H1 (cell line): Measurements from ENCODE around the gene KCTD10. TPM values are rescaled to one million over a fixed set of nuclear protein-coding genes. Genes with fewer than 3 reads are reported as not detected.

Source experiments
- CTCF ChIA-PET: fragments of 300-600 bp; sonication (Branson Sonifier 250); formaldehyde crosslinking; loops from one replicate; lab custom pipeline; 2021; ENCODE audit not compliant: partially characterized antibody; lab: Charles Lee
- POLR2A ChIA-PET: fragments of 300-600 bp; sonication (Branson Sonifier 250); formaldehyde crosslinking; loops from one replicate; lab custom pipeline; 2021; ENCODE audit warnings: inconsistent platforms; ENCODE audit not compliant: partially characterized antibody; lab: Charles Lee
- DNase-seq, 2 experiments: peaks; one replicate each; pipeline versions ENCODE4 v3.0.0 to v3.0.0-alpha.2; 2010 to 2022; ENCODE audit warnings: low spot score in 2 of 2, low read depth in 1 of 2, mixed read lengths in 1 of 2
- FAIRE-seq: peaks from 2 replicates; lab custom pipeline; 2011; peaks lifted over from hg19 to GRCh38; lab: Jason Lieb, UNC
- H2AFZ ChIP-seq: 2 replicates; pipeline ENCODE4 v1.8.1; 2012; ENCODE audit warnings: low read length, inconsistent platforms
- H2AK5ac ChIP-seq: 2 replicates; pipeline ENCODE4 v1.6.1; 2013; ENCODE audit warnings: low read depth, low read length
- H2BK120ac ChIP-seq: replicated peaks from 2 replicates; pipeline ENCODE3; 2013; ENCODE audit warnings: low read depth, low read length, inconsistent platforms
- H2BK12ac ChIP-seq: 2 replicates; pipeline ENCODE4 v1.6.1; 2013; ENCODE audit warnings: low read depth, low read length
- H2BK15ac ChIP-seq: 2 replicates; pipeline ENCODE4 v1.6.1; 2013; ENCODE audit warnings: low read length
- H2BK20ac ChIP-seq: 2 replicates; pipeline ENCODE4 v1.6.1; 2013; ENCODE audit warnings: low read length
- H2BK5ac ChIP-seq: 2 replicates; pipeline ENCODE4 v1.6.1; 2013; ENCODE audit warnings: low read depth, low read length
- H3K14ac ChIP-seq: 2 replicates; pipeline ENCODE4 v1.6.1; 2013; ENCODE audit warnings: inconsistent platforms; ENCODE audit not compliant: insufficient read length
- H3K18ac ChIP-seq: 2 replicates; pipeline ENCODE4 v1.6.1; 2013; ENCODE audit warnings: low read length; ENCODE audit errors: extremely low read depth
- H3K23ac ChIP-seq: 2 replicates; pipeline ENCODE4 v1.6.1; 2013; ENCODE audit warnings: inconsistent platforms; ENCODE audit not compliant: insufficient read length
- H3K23me2 ChIP-seq: 2 replicates; pipeline ENCODE4 v1.6.1; 2013; ENCODE audit warnings: low read depth, low read length
- H3K27ac ChIP-seq: 2 replicates; pipeline ENCODE4 v1.6.1; 2011; ENCODE audit warnings: low read depth, low read length, inconsistent platforms
- H3K27me3 ChIP-seq, 4 experiments: replicated peaks in 1 of 4; 1 replicate in 1 of 4; 2 replicates in 3 of 4; pipeline versions ENCODE4 v1.6.1 to v1.8.1; 2011 to 2013; ENCODE audit warnings: low read length in 3 of 4, mild to moderate bottlenecking in 3 of 4, inconsistent platforms in 2 of 4, mixed read lengths in 2 of 4, moderate library complexity in 1 of 4; ENCODE audit not compliant: control insufficient read depth in 3 of 4, insufficient read depth in 3 of 4; ENCODE audit errors: extremely low read depth in 1 of 4
- H3K36me3 ChIP-seq, 4 experiments: 2 replicates each; pipeline versions ENCODE4 v1.6.1 to v1.8.1; 2011 to 2013; ENCODE audit warnings: mild to moderate bottlenecking in 4 of 4, low read length in 3 of 4, moderate library complexity in 2 of 4, control low read depth in 1 of 4, inconsistent platforms in 1 of 4; ENCODE audit not compliant: insufficient read depth in 4 of 4, control insufficient read depth in 2 of 4
- H3K4ac ChIP-seq: replicated peaks from 2 replicates; pipeline ENCODE3; 2013; ENCODE audit warnings: low read length, low read depth, mixed read lengths, inconsistent platforms; ENCODE audit not compliant: insufficient read length
- H3K4me1 ChIP-seq, 4 experiments: replicated peaks in 1 of 4; 1 replicate in 1 of 4; 2 replicates in 3 of 4; pipeline versions ENCODE4 v1.6.1 to v1.8.1; 2011 to 2013; ENCODE audit warnings: low read length in 3 of 4, inconsistent platforms in 2 of 4, mixed read lengths in 1 of 4; ENCODE audit not compliant: insufficient read depth in 4 of 4, control insufficient read depth in 3 of 4
- H3K4me2 ChIP-seq, 2 experiments: 2 replicates each; pipeline versions ENCODE4 v1.6.1 to v1.8.1; 2011 to 2013; ENCODE audit warnings: low read depth in 2 of 2, low read length in 2 of 2, control low read depth in 1 of 2, inconsistent platforms in 1 of 2, mild to moderate bottlenecking in 1 of 2; ENCODE audit not compliant: insufficient read depth in 1 of 2
- H3K4me3 ChIP-seq, 4 experiments: fragments of 200-600, 300-600 bp in 1 of 4; sonication (generic), shearing (Covaris generic), sonication (Bioruptor Twin) in 1 of 4; 2 replicates each; pipeline versions ENCODE4 v1.5.1 to v1.8.1; 2011 to 2016; ENCODE audit warnings: low read length in 4 of 4, low read depth in 3 of 4, control low read depth in 2 of 4, inconsistent platforms in 2 of 4, mild to moderate bottlenecking in 2 of 4, mixed read lengths in 1 of 4, moderate library complexity in 1 of 4; ENCODE audit not compliant: insufficient read depth in 2 of 4; ENCODE audit errors: extremely low read depth in 1 of 4
- H3K56ac ChIP-seq: replicated peaks from 2 replicates; pipeline ENCODE3; 2013; ENCODE audit warnings: low read depth, mild to moderate bottlenecking, mixed read lengths, low read length, inconsistent platforms; ENCODE audit not compliant: insufficient read length
- H3K79me1 ChIP-seq: 2 replicates; pipeline ENCODE4 v1.6.1; 2013; ENCODE audit warnings: low read depth, low read length, control low read depth
- H3K79me2 ChIP-seq, 2 experiments: 2 replicates each; pipeline versions ENCODE4 v1.6.1 to v1.8.1; 2012 to 2013; ENCODE audit warnings: low read length in 2 of 2, mild to moderate bottlenecking in 2 of 2, inconsistent platforms in 1 of 2; ENCODE audit not compliant: insufficient read depth in 2 of 2, control insufficient read depth in 1 of 2
- H3K9ac ChIP-seq, 4 experiments: replicated peaks in 1 of 4; 1 replicate in 1 of 4; 2 replicates in 3 of 4; pipeline versions ENCODE4 v1.6.1 to v1.8.1; 2011 to 2013; ENCODE audit warnings: low read depth in 3 of 4, low read length in 3 of 4, control low read depth in 2 of 4, mild to moderate bottlenecking in 2 of 4, moderate library complexity in 2 of 4, inconsistent platforms in 1 of 4; ENCODE audit errors: extremely low read depth in 1 of 4
- H3K9me3 ChIP-seq, 2 experiments: 2 replicates each; pipeline versions ENCODE4 v1.6.1 to v1.8.1; 2012 to 2013; ENCODE audit warnings: mild to moderate bottlenecking in 2 of 2, moderate library complexity in 2 of 2, control low read depth in 1 of 2, inconsistent platforms in 1 of 2, low read depth in 1 of 2, low read length in 1 of 2, mixed read lengths in 1 of 2; ENCODE audit not compliant: insufficient read depth in 2 of 2
- H4K20me1 ChIP-seq, 2 experiments: replicated peaks in 1 of 2; 2 replicates each; pipeline versions ENCODE3 to v1.8.1; 2011 to 2013; ENCODE audit warnings: inconsistent platforms in 2 of 2, low read length in 2 of 2, mild to moderate bottlenecking in 1 of 2; ENCODE audit not compliant: insufficient read depth in 2 of 2, control insufficient read depth in 1 of 2
- H4K5ac ChIP-seq: 2 replicates; pipeline ENCODE4 v1.6.1; 2013; ENCODE audit warnings: low read length, low read depth, mixed read lengths, inconsistent platforms; ENCODE audit not compliant: insufficient read length
- H4K8ac ChIP-seq: 2 replicates; pipeline ENCODE4 v1.8.0; 2013; ENCODE audit warnings: mild to moderate bottlenecking, moderate library complexity, low read length, inconsistent platforms; ENCODE audit not compliant: insufficient read depth; ENCODE audit errors: extremely low read depth
- H4K91ac ChIP-seq: replicated peaks from 2 replicates; pipeline ENCODE3; 2013; ENCODE audit warnings: low read length, mixed read lengths, inconsistent platforms; ENCODE audit not compliant: insufficient read length
- ASH2L ChIP-seq: fragments of 200-600, 300-600 bp; sonication (generic); IDR thresholded peaks from one replicate; pipeline ENCODE4 v1.7.1; 2017; ENCODE audit warnings: low read length
- BCL11A ChIP-seq, 2 experiments: IDR thresholded peaks; one replicate each; pipeline ENCODE4 v1.6.1; 2011; ENCODE audit warnings: low read depth in 2 of 2, low read length in 2 of 2, mild to moderate bottlenecking in 2 of 2
- FOSL1 ChIP-seq: IDR thresholded peaks from 2 replicates; pipeline ENCODE4 v1.6.1; 2011; ENCODE audit warnings: mild to moderate bottlenecking, low read depth, low read length, moderate library complexity; ENCODE audit not compliant: insufficient read depth
- HDAC2 ChIP-seq, 2 experiments: fragments of 300-600 bp in 1 of 2; sonication (generic) in 1 of 2; IDR thresholded peaks; 2 replicates each; pipeline ENCODE4 v1.6.1; 2011 to 2012; ENCODE audit warnings: low read depth in 2 of 2, low read length in 2 of 2, mild to moderate bottlenecking in 2 of 2, moderate library complexity in 2 of 2, borderline replicate concordance in 1 of 2, inconsistent platforms in 1 of 2
- RAD21 ChIP-seq, 2 experiments: IDR thresholded peaks in 1 of 2; conservative IDR thresholded peaks in 1 of 2; 2 replicates each; pipeline ENCODE4 v1.6.1; 2011; ENCODE audit warnings: low read depth in 2 of 2, low read length in 2 of 2, improper control_type of control experiment in 1 of 2, inconsistent platforms in 1 of 2, mild to moderate bottlenecking in 1 of 2, moderate library complexity in 1 of 2
- RNF2 ChIP-seq: fragments of 200-900, 300-1000 bp; sonication (generic); IDR thresholded peaks from 2 replicates; pipeline ENCODE4 v1.7.1; 2016; ENCODE audit warnings: borderline replicate concordance, low read depth, mild to moderate bottlenecking, antibody characterized with exemption, low read length; ENCODE audit not compliant: poor library complexity, severe bottlenecking; ENCODE audit errors: missing control alignments
- SAP30 ChIP-seq: fragments of 300-600 bp; sonication (generic); IDR thresholded peaks from 2 replicates; pipeline ENCODE4 v1.7.1; 2012; ENCODE audit warnings: low read length, moderate library complexity, mild to moderate bottlenecking, inconsistent platforms; ENCODE audit not compliant: insufficient read depth, insufficient replicate concordance
- SUZ12 ChIP-seq: fragments of 200-600 bp; sonication (generic); IDR thresholded peaks from 2 replicates; pipeline ENCODE4 v1.6.1; 2012; ENCODE audit warnings: mild to moderate bottlenecking, inconsistent platforms, low read length, moderate library complexity, mixed read lengths
- TBP ChIP-seq: IDR thresholded peaks from 2 replicates; pipeline ENCODE4 v1.6.1; 2011; ENCODE audit warnings: low read depth, low read length, improper control_type of control experiment
- WGBS, 2 experiments: shearing (Covaris generic) in 1 of 2; methylation state at CpG; one replicate each; pipeline versions ENCODE4 v1.1.6 to v1.1.7; 2013 to 2015; ENCODE audit warnings: low lambda C conversion rate in 2 of 2, mixed read lengths in 2 of 2, inconsistent platforms in 1 of 2, low coverage in 1 of 2, missing lambda C conversion rate in 1 of 2; ENCODE audit not compliant: insufficient replicate concordance in 2 of 2, insufficient coverage in 1 of 2, insufficient read length in 1 of 2; ENCODE audit errors: extremely low coverage in 1 of 2, missing lambda C conversion rate in 1 of 2; 5-methylcytosine and 5-hydroxymethylcytosine counted together
- polyA plus RNA-seq, 7 experiments: library from polyadenylated mRNA; depleted of rRNA in 3 of 7; stranded (reverse) in 5 of 7; unstranded in 2 of 7; fragments of >200 nt in 5 of 7; fragments of 200-250 nt in 2 of 7; gene quantifications; 1 replicate in 5 of 7; 2 replicates in 1 of 7; 4 replicates in 1 of 7; pipeline versions ENCODE4 v1.2.1 to v1.2.3, GENCODE V29; 2011 to 2013; ENCODE audit warnings: missing spikeins in 2 of 7, mixed read lengths in 2 of 7
- total RNA-seq: library from RNA; stranded (reverse); fragmentation: NEBNext Ultra II Directional; extraction: Animal tissue kit (Norgen Biotek cat#: 25700); gene quantifications from 2 replicates; pipeline ENCODE4 v1.2.1, GENCODE V29; 2021
- TF ChIP-seq, protein P1 (sequence below): IDR thresholded peaks from 2 replicates; pipeline ENCODE4 v1.6.1; 2012; ENCODE audit warnings: inconsistent platforms

Gene KCTD10
- total and polyA plus RNA-seq, 2 of the 8 experiments (the other 6 are each of a cell fraction or from before 2014, with no cell fraction given), result 45.3 to 52.4 TPM

DNA sequence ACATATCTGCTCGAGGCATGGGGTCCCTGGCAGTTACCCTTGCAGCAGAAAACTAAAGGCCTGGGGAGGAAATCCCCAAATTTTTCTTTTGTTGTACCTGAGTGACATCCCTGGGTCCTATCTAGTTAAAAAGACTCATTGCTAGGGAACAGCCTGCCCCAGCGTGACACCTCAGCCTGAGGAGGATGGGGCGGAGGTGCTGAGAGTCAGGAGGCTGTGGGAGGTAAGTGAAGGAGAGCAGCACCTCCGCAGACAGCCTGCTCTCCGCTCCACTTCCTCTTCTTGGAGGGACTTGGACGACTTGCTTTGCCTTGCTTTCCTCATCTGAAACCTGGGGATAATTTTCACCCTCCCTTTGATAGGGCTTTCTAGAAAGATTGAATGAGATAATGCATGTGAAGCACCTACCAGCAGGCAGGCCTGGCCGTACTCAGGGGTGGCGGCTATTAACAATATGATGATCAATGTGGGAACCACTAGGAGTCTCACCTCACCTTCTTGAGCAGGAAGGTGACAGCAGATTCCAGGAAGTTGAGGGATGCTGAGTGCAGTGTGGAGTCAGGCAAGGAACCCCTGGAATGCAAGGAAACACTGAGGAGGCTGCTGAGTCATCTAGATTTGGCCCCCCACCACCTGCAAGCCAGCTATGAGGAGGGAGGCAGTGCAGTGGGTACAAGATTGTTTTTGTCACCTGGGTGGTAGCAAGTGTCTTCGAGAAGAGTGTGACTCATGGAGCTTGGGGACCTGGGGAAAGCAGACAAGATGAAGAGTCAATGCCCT is 23.5 kb upstream of the KCTD10 start:
- no peak overlapping the region for H3K4me3 ChIP-seq
- no peaks in the 10 kb centered on the region for H3K4me1 ChIP-seq
- ChIA-PET CTCF (interaction anchor here (0.7 to 4.8 kb wide), 7 partner anchors 9 to 73 kb away, joined by 3 to 29 read pairs (median 3); no protein-coding TSS in a partner anchor), POLR2A (interaction anchor here (1.1 to 1.4 kb wide), 3 partner anchors 10 to 23 kb away, joined by 3 to 5 read pairs (median 4); partner anchors contain the start of genes KCTD10 and UBE3B)
- H3K9me3 ChIP-seq, result no peaks in the 10 kb centered on the region
- H3K27ac ChIP-seq, result no peak overlapping the region
- no peak overlapping the region for H4K91ac ChIP-seq
- no peak overlapping the region for H2BK15ac ChIP-seq
- no peak overlapping the region for H3K23ac ChIP-seq
- no peak overlapping the region for H2AK5ac ChIP-seq
- no peaks in the 10 kb centered on the region for H3K23me2 ChIP-seq
- no peak overlapping the region for H3K14ac ChIP-seq
- H4K20me1 ChIP-seq, result no peaks in the 10 kb centered on the region
- H3K18ac ChIP-seq, result no peak overlapping the region
- no peaks in the 10 kb centered on the region for H3K27me3 ChIP-seq
- H3K56ac ChIP-seq, result no peak overlapping the region
- H3K4me2 ChIP-seq, result no peak overlapping the region
- H2BK12ac ChIP-seq, result no peak overlapping the region
- H3K36me3 ChIP-seq, result peaks cover 2 to 43% (median 22%) of the 10 kb centered on the region in 4 experiments
- no peak for DNase-seq
- H4K5ac ChIP-seq, result no peak overlapping the region
- no peak overlapping the region for H2BK120ac ChIP-seq
- no peak for FAIRE-seq
- H3K9ac ChIP-seq, result no peak overlapping the region
- H3K79me2 ChIP-seq, result no peaks in the 10 kb centered on the region
- H3K4ac ChIP-seq, result no peak overlapping the region
- no peak overlapping the region for H4K8ac ChIP-seq
- H2BK20ac ChIP-seq, result no peak overlapping the region
- no peak overlapping the region for H2BK5ac ChIP-seq
- no peak overlapping the region for H2AFZ ChIP-seq
- 80% methylated on average over 9 of the region's 9 CpGs; no CpG with 5 or more reads in 1 of the 2 experiments for WGBS, 2 experiments
- H3K79me1 ChIP-seq, result no peaks in the 10 kb centered on the region
- TF ChIP-seq HDAC2 (IDR thresholded peaks at IDR 0.05; ENCODE audit: borderline replicate concordance in 1 of 2, low read depth in 2 of 2, low read length in 2 of 2), result no peak
- no peak for TF ChIP-seq TBP
- no peak for TF ChIP-seq SUZ12
- TF ChIP-seq, protein P1, sequence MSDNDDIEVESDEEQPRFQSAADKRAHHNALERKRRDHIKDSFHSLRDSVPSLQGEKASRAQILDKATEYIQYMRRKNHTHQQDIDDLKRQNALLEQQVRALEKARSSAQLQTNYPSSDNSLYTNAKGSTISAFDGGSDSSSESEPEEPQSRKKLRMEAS, result no peak
- TF ChIP-seq ASH2L, result no peak
- no peak for TF ChIP-seq RAD21 (IDR thresholded peaks at IDR 0.05 in 1 of 2, conservative IDR thresholded peaks at IDR 0.05 in 1 of 2; ENCODE audit: low read depth in 2 of 2, low read length in 2 of 2)
- TF ChIP-seq FOSL1, result no peak
- TF ChIP-seq BCL11A (IDR thresholded peaks at IDR 0.05; ENCODE audit: low read depth in 2 of 2, low read length in 2 of 2), result no peak
- no peak for TF ChIP-seq RNF2
- TF ChIP-seq SAP30, result no peak
